HG03060 (cell line): Measurements from ENCODE around the gene NBAS.

ENCODE experiments used
- ATAC-seq: cut with Tn5 transposase; IDR thresholded peaks from one replicate; pipeline ENCODE4 v1.9.1; 2021; ENCODE audit warnings: low read depth, moderate number of reproducible peaks; ENCODE audit not compliant: unreplicated experiment

Gene NBAS

DNA sequence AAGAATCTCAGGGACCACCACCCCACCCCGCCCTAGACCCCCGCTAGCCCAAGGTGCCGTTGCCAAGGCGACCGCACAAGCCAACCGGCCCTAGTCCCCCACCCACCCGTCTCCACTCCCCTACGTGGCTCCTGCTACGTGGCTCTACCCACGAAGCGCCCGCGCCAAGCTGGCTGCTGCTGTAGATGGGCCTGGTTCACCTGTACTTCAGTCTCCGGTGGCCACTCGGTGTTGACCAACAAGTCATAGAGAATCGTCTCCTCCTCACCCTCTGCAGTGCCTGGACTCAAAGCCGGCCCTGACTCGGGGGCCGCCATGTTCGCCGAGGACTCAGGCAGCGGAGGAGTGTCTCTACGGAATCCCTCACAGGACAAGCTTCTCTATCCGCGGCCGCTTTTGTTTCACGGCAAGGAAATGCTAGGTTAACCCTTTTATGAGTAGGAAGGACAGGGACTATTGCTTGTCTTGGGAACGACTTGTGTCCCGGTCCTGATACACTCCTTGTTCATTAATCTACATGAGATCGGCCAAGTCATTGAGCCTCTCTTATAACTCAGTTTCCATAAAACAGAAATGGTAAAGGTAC is at the start of gene NBAS:
TSS of gene NBAS (minus strand) at position 347 of the 586 bp plus-strand sequence. CDS start at position 317, 30 bp downstream.
- ATAC-seq = peak; percentile 80

GRCh38 chr2:15610430-15610952 is 49.4 kb upstream of the NBAS start:
- ATAC-seq = no peak

DNA sequence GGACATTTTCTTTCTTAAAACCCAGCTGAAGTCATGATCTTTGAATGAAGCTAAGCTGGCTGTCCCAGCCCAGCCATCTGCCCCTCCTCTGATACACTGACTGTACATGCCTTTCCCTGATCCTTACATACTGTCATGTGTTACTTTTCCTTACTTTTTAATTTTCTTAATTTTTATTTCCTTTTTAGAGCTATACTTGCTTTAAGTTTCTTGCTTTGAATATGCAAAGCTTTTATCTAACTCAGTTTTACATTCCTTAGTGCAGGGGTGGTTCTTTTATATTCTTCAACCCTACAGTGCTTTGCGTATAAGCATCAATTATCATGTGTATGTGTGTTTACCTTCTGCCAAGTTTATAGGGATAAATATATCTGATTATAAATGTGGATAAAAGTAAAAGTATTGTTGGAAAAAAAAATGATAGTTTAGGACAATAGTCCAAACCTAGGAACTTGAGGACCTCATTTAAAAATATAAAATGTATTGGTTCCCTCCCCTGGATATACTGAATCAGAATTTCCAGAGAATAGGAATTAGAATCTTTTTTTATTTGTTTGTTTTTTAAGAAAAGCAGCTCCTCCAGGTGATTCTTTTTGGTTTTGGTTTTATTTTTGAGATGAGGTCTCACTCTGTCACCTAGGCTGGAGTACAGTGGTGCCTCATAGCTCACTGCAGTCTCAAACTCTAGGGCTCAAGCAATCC is 48.4 kb upstream of the NBAS start:
- ATAC-seq = no peak

- no peak for ATAC-seq
These were observed 47.2 kb upstream of the NBAS start for GRCh38 chr2:15608392-15608761.

DNA sequence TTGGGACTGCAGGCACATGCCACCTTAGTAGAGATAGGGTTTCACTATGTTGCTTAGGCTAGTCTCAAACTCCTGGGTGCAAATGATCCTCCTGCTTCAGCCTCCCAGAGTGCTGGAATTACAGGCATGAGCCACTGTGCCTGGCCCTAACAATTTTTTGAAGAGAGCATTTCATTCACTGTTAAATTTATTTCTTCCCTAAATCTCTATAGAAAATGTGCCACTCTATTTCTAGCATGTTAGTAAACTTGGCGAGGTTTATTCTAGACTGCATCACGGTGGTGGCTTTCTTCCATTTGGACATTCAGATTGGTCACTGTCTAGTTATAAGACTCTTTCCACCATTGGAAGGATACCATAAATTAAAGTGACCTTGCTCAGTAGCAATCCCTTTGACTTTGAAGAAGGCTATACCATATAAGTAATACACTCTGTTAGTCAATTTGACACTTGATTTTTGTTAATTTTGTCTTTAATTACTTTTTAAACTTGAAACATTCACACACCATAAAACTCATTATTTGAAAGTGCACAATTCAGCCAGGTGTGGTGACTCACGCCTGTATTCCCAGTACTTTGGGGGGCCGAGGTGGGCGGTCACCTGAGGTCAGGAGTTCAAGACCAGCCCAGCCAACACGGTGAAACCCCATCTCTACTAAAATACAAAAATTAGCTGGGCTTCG is 46.7 kb upstream of the NBAS start:
- ATAC-seq = no peak

DNA sequence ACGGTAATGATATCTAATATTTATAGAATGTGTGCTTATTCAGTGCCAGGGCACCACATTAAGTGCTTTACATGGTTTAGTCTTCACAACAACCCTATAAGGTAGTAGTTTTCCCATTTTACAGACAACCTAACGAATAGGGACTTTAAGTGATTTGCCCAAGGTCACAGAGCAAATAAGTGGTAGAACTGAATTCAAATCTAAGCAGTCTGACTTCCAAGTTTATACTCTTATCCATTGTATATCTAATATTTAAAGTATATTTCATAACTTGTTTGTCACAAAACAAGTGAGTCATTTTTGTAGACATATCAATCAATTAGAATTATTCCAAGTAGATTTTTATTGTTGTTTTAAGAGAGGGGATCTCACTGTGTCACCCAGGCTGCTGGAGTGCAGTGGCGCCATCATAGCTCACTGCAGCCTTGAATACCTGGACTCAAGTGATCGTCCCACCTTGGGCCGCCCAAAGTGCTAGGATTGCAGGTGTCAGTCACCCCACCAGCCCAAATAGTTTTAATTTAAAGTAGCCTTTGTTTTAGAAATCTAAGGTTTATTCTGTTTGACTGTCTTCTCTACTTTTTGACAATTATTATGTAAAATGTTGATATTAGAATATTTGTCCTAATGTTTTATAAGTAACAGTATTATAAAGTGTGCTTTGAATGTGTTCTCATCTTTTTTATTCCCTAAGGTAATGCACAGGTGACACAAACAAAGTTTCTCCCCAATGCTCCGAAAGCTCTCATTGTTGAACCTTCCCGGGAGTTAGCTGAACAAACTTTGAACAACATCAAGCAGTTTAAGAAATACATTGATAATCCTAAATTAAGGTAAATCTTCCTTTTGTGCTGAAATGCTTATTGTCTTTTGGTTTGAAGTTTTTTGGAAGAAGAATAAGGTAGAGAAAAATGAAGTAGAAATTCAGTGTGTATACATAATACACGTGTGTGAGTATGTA is 45.6 kb upstream of the NBAS start:
- no peak for ATAC-seq

DNA sequence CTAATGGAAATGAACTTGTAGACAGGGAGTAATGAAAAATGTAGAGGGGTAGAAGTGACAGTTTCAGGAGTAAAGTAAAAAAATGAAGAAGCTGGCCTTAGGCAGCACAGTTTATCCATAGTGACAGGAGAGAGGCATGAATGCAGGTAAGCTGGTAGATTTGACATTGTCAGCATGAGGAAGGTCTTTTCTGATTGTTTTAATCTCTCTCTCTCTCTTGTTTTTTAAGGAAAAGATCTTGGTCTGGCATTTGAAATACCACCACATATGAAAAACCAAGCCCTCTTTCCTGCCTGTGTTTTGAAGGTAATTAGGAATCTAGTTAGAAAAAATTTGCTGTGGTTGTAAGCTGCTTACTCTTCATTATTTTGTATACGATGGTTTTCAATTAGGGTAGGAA is 44.6 kb upstream of the NBAS start:
- ATAC-seq = no peak

GRCh38 chr2:15603948-15604347 is 42.8 kb upstream of the NBAS start:
- ATAC-seq = no peak

DNA sequence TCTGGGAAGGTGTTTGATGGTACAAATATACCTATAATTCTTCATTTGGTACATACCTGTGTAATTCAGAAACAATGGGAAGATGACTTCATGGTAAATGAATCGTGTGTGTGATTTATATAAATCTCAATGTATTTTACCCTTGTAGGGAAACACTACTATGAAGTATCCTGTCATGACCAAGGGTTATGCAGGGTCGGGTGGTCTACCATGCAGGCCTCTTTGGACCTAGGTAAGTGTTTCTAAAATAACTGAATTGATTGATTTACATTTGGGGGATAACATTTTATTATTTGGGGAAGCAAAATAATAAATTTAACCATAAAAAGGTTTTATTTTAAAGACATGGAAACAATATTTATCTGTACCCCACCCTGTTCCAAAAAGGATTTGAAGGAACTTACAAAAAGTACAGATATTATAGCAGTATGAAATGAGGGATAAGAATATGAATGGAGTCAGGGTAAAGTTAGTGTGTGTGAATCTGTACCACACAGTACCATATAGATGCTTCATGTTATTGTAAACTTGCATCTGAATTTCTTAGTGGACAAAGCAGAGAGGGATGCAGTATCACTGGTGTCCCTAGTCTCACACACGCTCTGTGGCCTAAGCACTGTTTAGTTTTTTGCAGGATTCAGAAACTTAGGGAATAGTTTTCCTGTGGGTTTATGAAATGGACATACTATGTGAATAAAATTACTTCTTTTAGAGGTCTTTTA is 42.1 kb upstream of the NBAS start:
- ATAC-seq = no peak

- no peak for ATAC-seq
These were observed 41.3 kb upstream of the NBAS start for GRCh38 chr2:15602393-15602792.

- no peak for ATAC-seq
These were observed 40.5 kb upstream of the NBAS start for GRCh38 chr2:15601681-15602080.

DNA sequence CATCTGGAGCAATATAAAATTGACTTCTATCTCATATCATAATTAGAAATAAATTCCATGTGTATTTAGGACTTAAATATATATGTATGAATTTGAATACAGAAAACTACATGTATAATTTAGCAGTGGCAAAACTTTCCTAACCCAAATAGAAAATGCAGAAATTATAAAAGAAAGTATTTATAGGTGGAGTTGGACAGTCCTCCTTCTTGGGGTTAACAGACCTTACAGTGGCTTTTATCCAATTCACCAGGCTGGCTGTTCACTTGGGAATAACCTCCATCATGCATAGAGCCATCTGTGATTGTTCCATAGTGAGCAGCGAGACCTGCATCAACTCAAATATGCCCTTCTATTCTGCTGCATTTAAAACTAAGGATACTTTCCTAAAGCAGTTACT is 38.9 kb upstream of the NBAS start:
- no peak for ATAC-seq

DNA sequence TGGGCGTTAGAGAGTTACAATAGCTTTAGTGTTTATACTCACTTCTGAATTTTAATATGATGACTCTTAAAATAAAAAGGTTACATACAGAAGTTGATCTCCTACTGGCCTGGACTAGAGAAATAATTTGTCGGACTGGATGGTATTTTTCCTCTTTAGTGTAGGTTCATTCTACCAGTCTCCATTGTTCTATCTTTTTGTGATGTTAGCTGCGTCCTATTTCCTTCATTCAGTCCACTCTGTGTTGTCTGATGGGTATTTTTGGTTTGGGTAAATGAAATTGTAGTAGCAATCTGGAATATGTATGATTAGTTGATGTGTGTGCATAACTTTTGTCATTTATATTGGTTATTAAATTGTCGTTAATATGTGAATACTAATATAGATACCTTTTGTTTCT is 35.8 kb upstream of the NBAS start:
- ATAC-seq = no peak

DNA sequence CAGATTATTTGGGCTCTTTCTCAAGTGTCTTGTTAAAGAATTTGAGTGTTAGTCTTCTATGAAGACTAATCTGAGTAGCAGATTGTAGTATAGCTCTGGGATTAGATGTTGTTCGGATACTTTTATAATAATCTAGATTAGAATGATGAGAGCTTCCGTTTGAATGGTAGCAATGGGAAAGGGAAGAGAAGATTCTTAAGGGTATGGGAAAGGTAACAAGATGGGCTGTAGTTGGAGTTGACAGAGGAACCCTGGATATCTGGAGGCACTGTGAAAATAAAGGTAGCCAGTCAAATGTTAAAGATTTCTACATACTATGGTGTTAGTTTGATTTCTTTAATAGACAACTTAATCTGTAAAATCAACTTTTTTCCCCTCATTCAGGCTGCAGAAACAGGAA is 35.2 kb upstream of the NBAS start:
- ATAC-seq = no peak

DNA sequence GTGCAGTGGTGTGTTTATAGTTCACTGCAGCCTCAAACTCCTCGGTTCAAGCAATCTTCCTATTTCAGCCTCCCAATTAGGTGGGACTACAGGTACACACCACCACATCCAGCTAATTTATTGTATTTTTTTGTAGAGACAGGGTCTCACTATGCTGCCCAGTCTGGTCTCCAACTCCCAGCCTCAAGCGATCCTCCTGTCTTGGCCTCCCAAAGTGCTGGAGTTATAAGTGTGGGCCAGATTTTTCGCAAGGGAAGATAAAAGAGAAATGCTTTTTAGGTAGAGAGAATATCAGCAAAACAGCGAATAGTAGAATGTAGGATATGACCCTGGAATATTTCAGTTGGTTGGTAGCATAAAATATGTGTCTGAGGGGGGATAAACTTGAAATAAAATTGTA is 34.8 kb upstream of the NBAS start:
- ATAC-seq = no peak

DNA sequence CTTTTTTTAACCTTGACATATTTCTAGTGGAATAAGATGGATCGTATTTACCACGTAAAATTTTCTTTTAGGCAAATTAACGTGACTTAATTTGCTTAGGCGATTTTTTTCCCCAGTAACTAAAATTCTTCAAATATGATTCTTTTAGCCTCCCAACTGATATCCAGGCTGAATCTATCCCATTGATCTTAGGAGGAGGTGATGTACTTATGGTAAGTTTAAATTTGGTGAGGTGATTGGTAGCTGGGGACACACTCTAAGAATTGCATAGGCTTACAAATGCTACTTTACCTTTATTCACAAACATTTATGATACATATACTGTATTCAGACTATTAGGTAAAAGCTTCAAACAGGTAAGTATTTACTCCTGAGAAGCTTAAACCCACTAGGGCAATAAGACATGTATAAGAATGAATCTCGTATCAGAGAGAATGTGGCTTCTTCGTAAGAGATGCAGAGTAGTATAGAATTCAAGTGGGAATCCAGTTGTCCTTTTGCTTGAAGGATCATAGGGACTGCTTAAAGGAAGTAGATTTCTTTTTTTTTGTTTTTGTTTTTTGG is 34.3 kb upstream of the NBAS start:
- ATAC-seq = no peak

DNA sequence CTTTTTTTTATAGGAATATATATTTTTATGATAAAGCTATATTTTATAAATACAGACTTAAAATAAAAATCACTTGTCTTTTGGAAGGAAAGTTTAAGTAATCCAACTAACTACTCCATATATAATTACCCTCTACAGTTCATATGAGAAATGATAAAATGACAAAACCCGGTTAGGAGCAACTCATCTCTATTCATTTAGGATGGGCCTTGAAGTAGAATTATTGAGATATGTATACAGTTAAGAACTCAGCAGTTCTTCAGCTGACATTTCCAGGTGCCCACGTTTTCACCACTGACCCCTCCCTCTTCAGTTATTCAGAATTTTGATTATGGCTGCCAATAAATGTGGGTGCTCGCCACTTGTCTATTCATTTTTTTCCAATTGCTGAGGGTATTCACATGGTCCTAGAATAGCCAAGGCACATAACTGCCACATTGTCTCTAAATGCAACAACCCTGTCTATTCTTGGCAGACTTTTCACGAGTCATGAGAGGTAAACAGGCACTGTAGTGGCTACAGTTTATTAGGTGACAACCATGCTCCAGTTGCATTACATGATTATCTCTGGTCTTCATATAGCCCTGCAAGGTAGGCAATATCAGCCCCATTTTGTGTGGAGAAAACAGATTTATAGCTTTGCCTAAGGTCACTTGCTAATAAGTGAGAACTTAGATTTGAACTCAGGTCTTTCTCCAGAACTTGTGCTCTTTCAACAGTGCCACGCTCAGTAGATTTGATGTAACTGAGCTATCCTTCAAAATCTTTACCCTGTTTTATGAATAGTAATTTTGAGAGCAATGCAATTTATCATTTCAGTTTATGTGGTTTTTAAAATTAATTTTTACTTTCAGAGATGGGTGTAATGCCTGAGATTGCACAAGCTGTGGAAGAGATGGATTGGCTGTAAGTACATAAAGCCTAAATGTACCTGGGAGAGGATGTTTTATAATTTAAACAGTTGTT is 33.4 kb upstream of the NBAS start:
- no peak for ATAC-seq

- no peak for ATAC-seq
These were observed 32.2 kb upstream of the NBAS start for GRCh38 chr2:15593327-15593705.
